ENCODE results near the gene SLIT3. TPM values are rescaled to one million over a fixed set of nuclear protein-coding genes. Genes with fewer than 3 reads are reported as not detected.

Gene SLIT3
- total RNA-seq, 1 donor from 2014 or later: 5.0 TPM

DNA sequence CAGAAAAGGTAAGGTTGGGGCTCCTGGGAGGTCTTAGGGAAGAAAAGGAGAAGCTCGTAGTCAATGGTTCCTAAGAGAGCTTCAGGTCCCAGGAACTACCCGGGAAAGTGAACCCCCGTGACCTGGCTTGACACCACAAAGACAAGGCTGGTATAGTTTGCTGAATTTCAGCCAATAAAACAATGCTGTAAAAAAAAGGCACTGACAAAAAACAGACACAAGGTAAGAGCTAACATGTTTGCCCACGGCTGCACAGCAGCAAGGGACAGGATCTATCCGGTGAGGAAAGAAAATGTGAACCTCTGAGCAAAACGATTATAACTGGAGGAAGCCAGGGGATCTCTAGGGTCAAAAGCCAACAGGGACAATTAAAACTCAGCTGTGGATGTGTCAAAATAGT is 17.1 kb downstream of the SLIT3 start:
- no peak overlapping the region for H3K4me3 ChIP-seq (ENCODE audit: low read depth, low read length)
- H3K36me3 ChIP-seq (ENCODE audit: control insufficient read depth, insufficient read depth, low read length): no peaks in the 10 kb centered on the region
- H3K27me3 ChIP-seq (ENCODE audit: control insufficient read depth, insufficient read depth, low read length): no peaks in the 10 kb centered on the region
- TF ChIP-seq, protein P1, sequence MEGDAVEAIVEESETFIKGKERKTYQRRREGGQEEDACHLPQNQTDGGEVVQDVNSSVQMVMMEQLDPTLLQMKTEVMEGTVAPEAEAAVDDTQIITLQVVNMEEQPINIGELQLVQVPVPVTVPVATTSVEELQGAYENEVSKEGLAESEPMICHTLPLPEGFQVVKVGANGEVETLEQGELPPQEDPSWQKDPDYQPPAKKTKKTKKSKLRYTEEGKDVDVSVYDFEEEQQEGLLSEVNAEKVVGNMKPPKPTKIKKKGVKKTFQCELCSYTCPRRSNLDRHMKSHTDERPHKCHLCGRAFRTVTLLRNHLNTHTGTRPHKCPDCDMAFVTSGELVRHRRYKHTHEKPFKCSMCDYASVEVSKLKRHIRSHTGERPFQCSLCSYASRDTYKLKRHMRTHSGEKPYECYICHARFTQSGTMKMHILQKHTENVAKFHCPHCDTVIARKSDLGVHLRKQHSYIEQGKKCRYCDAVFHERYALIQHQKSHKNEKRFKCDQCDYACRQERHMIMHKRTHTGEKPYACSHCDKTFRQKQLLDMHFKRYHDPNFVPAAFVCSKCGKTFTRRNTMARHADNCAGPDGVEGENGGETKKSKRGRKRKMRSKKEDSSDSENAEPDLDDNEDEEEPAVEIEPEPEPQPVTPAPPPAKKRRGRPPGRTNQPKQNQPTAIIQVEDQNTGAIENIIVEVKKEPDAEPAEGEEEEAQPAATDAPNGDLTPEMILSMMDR (IDR thresholded peaks at IDR 0.05; ENCODE audit: insufficient read depth, low read length, poor library complexity, severe bottlenecking): no peak
- DNase-seq (ENCODE audit: low read depth): no peak

GRCh38 chr5:169281625-169282024 is 19.3 kb downstream of the SLIT3 start:
- no peak overlapping the region for H3K4me3 ChIP-seq (ENCODE audit: low read depth, low read length)
- no peaks in the 10 kb centered on the region for H3K36me3 ChIP-seq (ENCODE audit: control insufficient read depth, insufficient read depth, low read length)
- H3K27me3 ChIP-seq (ENCODE audit: control insufficient read depth, insufficient read depth, low read length): no peaks in the 10 kb centered on the region
- TF ChIP-seq, protein P1 (IDR thresholded peaks at IDR 0.05; ENCODE audit: insufficient read depth, low read length, poor library complexity, severe bottlenecking): no peak
- DNase-seq (ENCODE audit: low read depth): no peak

DNA sequence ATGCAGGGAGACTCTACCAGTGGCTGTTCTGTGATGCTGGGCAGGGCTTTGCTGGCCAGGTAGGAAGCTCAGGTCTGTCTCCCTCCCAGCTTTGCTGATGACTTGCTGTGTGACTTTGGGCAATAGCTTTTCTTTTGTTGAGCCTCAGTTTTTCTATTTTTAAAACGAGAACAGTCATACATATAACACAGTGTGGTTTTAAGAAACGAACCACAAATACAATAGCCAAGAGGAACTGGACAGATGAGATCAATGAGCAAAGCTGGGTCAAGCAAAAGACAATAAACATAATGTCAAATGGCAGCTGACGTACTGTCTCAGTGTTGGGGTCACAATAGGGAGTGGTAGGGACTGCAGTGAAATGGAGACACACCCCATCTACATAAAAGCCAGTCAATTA is 20.2 kb downstream of the SLIT3 start:
- H3K4me3 ChIP-seq (ENCODE audit: low read depth, low read length): no peak overlapping the region
- no peak for DNase-seq (ENCODE audit: low read depth)
- H3K36me3 ChIP-seq (ENCODE audit: control insufficient read depth, insufficient read depth, low read length): no peaks in the 10 kb centered on the region
- TF ChIP-seq, protein P1 (IDR thresholded peaks at IDR 0.05; ENCODE audit: insufficient read depth, low read length, poor library complexity, severe bottlenecking): no peak
- H3K27me3 ChIP-seq (ENCODE audit: control insufficient read depth, insufficient read depth, low read length): no peaks in the 10 kb centered on the region

DNA sequence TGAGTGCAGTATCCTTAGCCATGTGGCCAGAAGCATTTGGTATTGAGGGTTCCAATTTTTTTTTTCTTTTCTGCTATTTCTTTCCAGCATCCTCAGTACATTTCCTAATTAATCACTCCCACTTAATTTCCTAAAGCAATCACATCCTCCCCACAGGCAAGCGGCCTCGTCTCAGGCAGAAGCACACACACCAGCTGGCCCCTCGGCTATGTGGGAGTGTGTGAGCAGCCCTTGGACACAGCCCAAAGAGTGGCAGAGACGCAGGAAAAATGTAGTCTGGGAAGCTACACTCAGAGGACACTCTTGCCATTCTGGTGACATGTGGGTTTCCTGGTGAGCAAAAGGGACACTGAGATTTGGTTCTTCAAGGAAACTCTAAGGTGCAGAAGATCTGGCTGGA is 20.7 kb downstream of the SLIT3 start:
- H3K27me3 ChIP-seq (ENCODE audit: control insufficient read depth, insufficient read depth, low read length): no peaks in the 10 kb centered on the region
- H3K4me3 ChIP-seq (ENCODE audit: low read depth, low read length): no peak overlapping the region
- no peaks in the 10 kb centered on the region for H3K36me3 ChIP-seq (ENCODE audit: control insufficient read depth, insufficient read depth, low read length)
- no peak for DNase-seq (ENCODE audit: low read depth)
- TF ChIP-seq, protein P1 (IDR thresholded peaks at IDR 0.05; ENCODE audit: insufficient read depth, low read length, poor library complexity, severe bottlenecking): no peak

GRCh38 chr5:169279125-169279524 is 21.8 kb downstream of the SLIT3 start:
- no peak for DNase-seq (ENCODE audit: low read depth)
- no peaks in the 10 kb centered on the region for H3K36me3 ChIP-seq (ENCODE audit: control insufficient read depth, insufficient read depth, low read length)
- no peak overlapping the region for H3K4me3 ChIP-seq (ENCODE audit: low read depth, low read length)
- TF ChIP-seq, protein P1 (IDR thresholded peaks at IDR 0.05; ENCODE audit: insufficient read depth, low read length, poor library complexity, severe bottlenecking): no peak
- no peaks in the 10 kb centered on the region for H3K27me3 ChIP-seq (ENCODE audit: control insufficient read depth, insufficient read depth, low read length)

DNA sequence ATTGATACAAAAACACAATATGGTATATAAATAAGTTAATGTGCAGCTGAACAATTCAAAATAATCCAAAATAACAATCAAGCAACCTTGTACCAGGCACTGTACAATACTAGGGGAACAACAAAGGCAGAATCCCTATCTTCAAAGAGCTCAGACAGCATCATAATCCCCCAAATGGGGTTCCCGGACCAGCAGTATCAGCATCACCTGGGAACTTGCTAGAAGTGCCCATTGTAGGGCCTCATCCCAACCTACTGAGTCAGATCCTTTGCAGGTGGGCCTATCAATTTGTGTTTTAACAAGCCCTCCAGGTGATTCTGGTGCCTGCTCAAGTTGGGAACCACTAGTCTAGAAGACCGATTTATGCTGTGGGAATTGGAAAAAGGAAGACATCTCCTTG is 27.1 kb downstream of the SLIT3 start:
- no peaks in the 10 kb centered on the region for H3K27me3 ChIP-seq (ENCODE audit: control insufficient read depth, insufficient read depth, low read length)
- no peak overlapping the region for H3K4me3 ChIP-seq (ENCODE audit: low read depth, low read length)
- H3K36me3 ChIP-seq (ENCODE audit: control insufficient read depth, insufficient read depth, low read length): no peaks in the 10 kb centered on the region
- TF ChIP-seq, protein P1 (IDR thresholded peaks at IDR 0.05; ENCODE audit: insufficient read depth, low read length, poor library complexity, severe bottlenecking): no peak
- DNase-seq (ENCODE audit: low read depth): no peak
